Fibroblast of pulmonary artery (primary cell): ENCODE results near the gene CA9.

Experiments used
- DNase-seq: peaks from one replicate; pipeline ENCODE4 v3.0.0-alpha.2; 2010; ENCODE audit warnings: low read depth
- H3K4me3 ChIP-seq: replicated peaks from 2 replicates; pipeline ENCODE4 v1.5.1; 2011; ENCODE audit warnings: low read depth, mild to moderate bottlenecking, control low read depth, low read length, moderate library complexity
- CTCF ChIP-seq: IDR thresholded peaks from 2 replicates; pipeline ENCODE4 v1.5.1; 2011; ENCODE audit warnings: mild to moderate bottlenecking, control low read depth, low read length, inconsistent platforms; ENCODE audit errors: missing control alignments

CA9 gene

DNA sequence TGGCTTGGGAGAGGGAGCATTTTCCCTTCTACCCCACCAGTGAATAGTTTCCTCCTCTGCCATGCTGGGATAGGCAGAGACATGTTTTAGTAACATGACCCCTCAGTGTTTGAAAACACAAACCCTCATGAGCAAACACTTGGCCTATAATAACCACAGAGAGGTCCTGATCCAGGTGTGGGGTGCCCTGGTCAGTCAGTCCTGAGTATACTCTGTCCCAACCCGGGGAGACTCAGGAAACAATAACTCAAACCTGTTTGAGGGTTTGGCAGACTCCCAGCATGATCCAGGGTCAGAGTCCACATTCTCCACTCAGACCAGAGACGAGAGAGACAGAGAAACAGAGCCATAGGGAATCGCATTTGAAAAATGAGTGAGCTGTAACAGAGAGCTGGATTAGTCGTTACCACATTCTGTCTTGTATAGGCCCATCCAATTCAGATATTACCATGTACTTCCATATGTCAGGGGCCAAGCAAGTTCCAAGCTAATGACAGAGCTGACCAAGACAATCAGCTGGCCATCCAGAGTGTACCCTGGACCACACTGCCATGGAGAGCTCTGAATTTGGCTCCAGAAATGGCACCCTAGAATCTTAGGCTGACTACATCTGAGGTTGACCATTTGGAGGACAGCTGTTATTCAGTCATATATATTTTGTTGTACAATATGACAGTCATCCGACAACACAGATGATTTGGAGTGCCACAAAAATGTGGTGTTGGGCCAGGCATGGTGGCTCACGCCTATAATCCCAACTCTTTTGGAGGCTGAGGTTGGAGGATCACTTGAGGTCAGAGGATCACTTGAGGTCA is 4.2 kb upstream of the CA9 start:
- no peak for DNase-seq
- no peak for TF ChIP-seq CTCF

GRCh38 chr9:35674025-35674361 is 265 bp downstream of the CA9 start:
- H3K4me3 ChIP-seq, result no peak overlapping the region
- TF ChIP-seq CTCF, result no peak
- no peak for DNase-seq

More for the DNA sequence above, 4.2 kb upstream of the CA9 start:
- no peak overlapping the region for H3K4me3 ChIP-seq

GRCh38 chr9:35675204-35675603 is 1.5 kb downstream of the CA9 start:
- no peak for TF ChIP-seq CTCF
- H3K4me3 ChIP-seq, result peak overlapping the region; percentile 54
- DNase-seq, result no peak

- peak overlapping the region; percentile 54 for H3K4me3 ChIP-seq
- no peak for TF ChIP-seq CTCF
- no peak for DNase-seq
These were observed 2.1 kb downstream of the CA9 start for GRCh38 chr9:35675732-35676392.

DNA sequence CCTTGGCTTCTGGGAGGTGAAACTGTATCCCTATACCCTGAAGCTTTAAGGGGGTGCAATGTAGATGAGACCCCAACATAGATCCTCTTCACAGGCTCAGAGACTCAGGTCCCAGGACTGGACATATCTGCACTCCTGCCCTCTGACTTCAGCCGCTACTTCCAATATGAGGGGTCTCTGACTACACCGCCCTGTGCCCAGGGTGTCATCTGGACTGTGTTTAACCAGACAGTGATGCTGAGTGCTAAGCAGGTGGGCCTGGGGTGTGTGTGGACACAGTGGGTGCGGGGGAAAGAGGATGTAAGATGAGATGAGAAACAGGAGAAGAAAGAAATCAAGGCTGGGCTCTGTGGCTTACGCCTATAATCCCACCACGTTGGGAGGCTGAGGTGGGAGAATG is 5.4 kb downstream of the CA9 start:
- TF ChIP-seq CTCF, result no peak
- H3K4me3 ChIP-seq, result no peak overlapping the region
- DNase-seq, result no peak

GRCh38 chr9:35679766-35680330 is 6.1 kb downstream of the CA9 start:
- no peak overlapping the region for H3K4me3 ChIP-seq
- no peak for DNase-seq
- no peak for TF ChIP-seq CTCF
